H9 (cell line): ENCODE data around the gene CDH23. TPM values are rescaled to one million over a fixed set of nuclear protein-coding genes. Genes with fewer than 3 reads are reported as not detected.

Source experiments
- DNase-seq: peaks from one replicate; pipeline ENCODE4 v3.0.0-alpha.2; 2017
- H2AFZ ChIP-seq: one replicate; pipeline ENCODE4 v1.6.1; 2013; ENCODE audit warnings: mild to moderate bottlenecking, low read length, control low read depth, moderate library complexity
- H2AK5ac ChIP-seq: 2 replicates; pipeline ENCODE4 v1.6.1; 2013; ENCODE audit warnings: low read length, control low read depth, mixed read lengths; ENCODE audit not compliant: insufficient read length
- H2BK120ac ChIP-seq: one replicate; pipeline ENCODE4 v1.6.1; 2013; ENCODE audit warnings: low read depth, mild to moderate bottlenecking, low read length, control low read depth, inconsistent platforms; ENCODE audit not compliant: poor library complexity, severe bottlenecking
- H2BK12ac ChIP-seq: 2 replicates; pipeline ENCODE4 v1.6.1; 2013; ENCODE audit warnings: low read length, control low read depth, mixed read lengths, low read depth; ENCODE audit not compliant: insufficient read length
- H2BK15ac ChIP-seq: 2 replicates; pipeline ENCODE4 v1.6.1; 2013; ENCODE audit warnings: low read depth, low read length, control low read depth
- H2BK20ac ChIP-seq: one replicate; pipeline ENCODE4 v1.6.1; 2013; ENCODE audit warnings: low read depth, mild to moderate bottlenecking, low read length, control low read depth, inconsistent platforms; ENCODE audit not compliant: poor library complexity, severe bottlenecking
- H2BK5ac ChIP-seq: 2 replicates; pipeline ENCODE4 v1.6.1; 2013; ENCODE audit warnings: low read length, control low read depth, mixed read lengths; ENCODE audit not compliant: insufficient read length
- H3K14ac ChIP-seq: 2 replicates; pipeline ENCODE4 v1.6.1; 2013; ENCODE audit warnings: low read length, control low read depth; ENCODE audit not compliant: insufficient read depth
- H3K18ac ChIP-seq: 2 replicates; pipeline ENCODE4 v1.6.1; 2013; ENCODE audit warnings: low read depth, mild to moderate bottlenecking, mixed read lengths, low read length, control low read depth; ENCODE audit not compliant: insufficient read length
- H3K23ac ChIP-seq: 2 replicates; pipeline ENCODE4 v1.6.1; 2013; ENCODE audit warnings: low read length, control low read depth, mixed read lengths, low read depth; ENCODE audit not compliant: insufficient read length
- H3K23me2 ChIP-seq: 2 replicates; pipeline ENCODE4 v1.6.1; 2013; ENCODE audit warnings: low read depth, mild to moderate bottlenecking, mixed read lengths, low read length, control low read depth; ENCODE audit not compliant: insufficient read length, poor library complexity, severe bottlenecking
- H3K27ac ChIP-seq: 2 replicates; pipeline ENCODE4 v1.5.1; 2013; ENCODE audit warnings: low read length, control low read depth, mixed read lengths, low read depth; ENCODE audit not compliant: insufficient read length
- H3K27me3 ChIP-seq: 2 replicates; pipeline ENCODE4 v1.6.1; 2013; ENCODE audit warnings: low read length, control low read depth, inconsistent platforms; ENCODE audit not compliant: insufficient read depth
- H3K4ac ChIP-seq: 2 replicates; pipeline ENCODE4 v1.6.1; 2013; ENCODE audit warnings: low read depth, mild to moderate bottlenecking, control low read depth, inconsistent platforms, low read length, moderate library complexity
- H3K4me1 ChIP-seq: 2 replicates; pipeline ENCODE4 v1.6.1; 2013; ENCODE audit warnings: low read length, control low read depth, inconsistent platforms; ENCODE audit not compliant: insufficient read depth
- H3K4me2 ChIP-seq: 2 replicates; pipeline ENCODE4 v1.6.1; 2013; ENCODE audit warnings: low read length, control low read depth, mixed read lengths; ENCODE audit not compliant: insufficient read length, insufficient read depth
- H3K56ac ChIP-seq: 2 replicates; pipeline ENCODE4 v1.6.1; 2013; ENCODE audit warnings: low read depth, mild to moderate bottlenecking, mixed read lengths, low read length, control low read depth; ENCODE audit not compliant: insufficient read length
- H3K79me1 ChIP-seq: 2 replicates; pipeline ENCODE4 v1.6.1; 2013; ENCODE audit warnings: low read depth, mild to moderate bottlenecking, moderate library complexity, low read length, control low read depth, inconsistent platforms; ENCODE audit not compliant: insufficient read depth, poor library complexity, severe bottlenecking
- H3K79me2 ChIP-seq: 2 replicates; pipeline ENCODE4 v1.6.1; 2013; ENCODE audit warnings: low read length, control low read depth, inconsistent platforms; ENCODE audit not compliant: insufficient read depth
- H3K9ac ChIP-seq: 2 replicates; pipeline ENCODE4 v1.6.1; 2013; ENCODE audit warnings: low read length, control low read depth, mixed read lengths; ENCODE audit not compliant: insufficient read length; ENCODE audit errors: extremely low read depth
- H3K9me3 ChIP-seq: one replicate; pipeline ENCODE4 v1.6.1; 2013; ENCODE audit warnings: low read depth, low read length, inconsistent platforms; ENCODE audit not compliant: control insufficient read depth
- H3T11ph ChIP-seq: one replicate; pipeline ENCODE4 v1.6.1; 2013; ENCODE audit warnings: mild to moderate bottlenecking, low read length, control low read depth, inconsistent platforms
- H4K20me1 ChIP-seq: one replicate; pipeline ENCODE4 v1.6.1; 2013; ENCODE audit not compliant: control insufficient read depth, insufficient read length, insufficient read depth
- H4K5ac ChIP-seq: 2 replicates; pipeline ENCODE4 v1.6.1; 2013; ENCODE audit warnings: low read depth, mild to moderate bottlenecking, mixed read lengths, low read length, control low read depth; ENCODE audit not compliant: insufficient read length
- H4K8ac ChIP-seq: replicated peaks from 2 replicates; pipeline ENCODE4 v1.6.1; 2013; ENCODE audit warnings: low read length, control low read depth, mixed read lengths, low read depth; ENCODE audit not compliant: insufficient read length
- H4K91ac ChIP-seq: 2 replicates; pipeline ENCODE4 v1.6.1; 2013; ENCODE audit warnings: low read depth, mild to moderate bottlenecking, moderate library complexity, mixed read lengths, low read length, control low read depth; ENCODE audit not compliant: insufficient read length
- H3K27ac Mint-ChIP-seq, 3 experiments: 2 replicates in 2 of 3; 3 replicates in 1 of 3; pipeline ENCODE4 v1.8.0; 2020 to 2021; ENCODE audit warnings: mixed read lengths in 3 of 3, mild to moderate bottlenecking in 1 of 3, moderate library complexity in 1 of 3
- H3K27me3 Mint-ChIP-seq: 2 replicates; pipeline ENCODE4 v1.8.0; 2021; ENCODE audit warnings: low read depth, mild to moderate bottlenecking, moderate library complexity, mixed read lengths
- H3K36me3 Mint-ChIP-seq, 3 experiments: 2 replicates in 2 of 3; 3 replicates in 1 of 3; pipeline ENCODE4 v1.8.0; 2020 to 2021; ENCODE audit warnings: low read depth in 3 of 3, mixed read lengths in 3 of 3; ENCODE audit not compliant: insufficient read depth in 1 of 3
- H3K4me1 Mint-ChIP-seq, 2 experiments: 2 replicates each; pipeline ENCODE4 v1.8.0; 2020; ENCODE audit warnings: mixed read lengths in 2 of 2
- H3K4me3 Mint-ChIP-seq, 2 experiments: 2 replicates in 1 of 2; 3 replicates in 1 of 2; pipeline ENCODE4 v1.8.0; 2020 to 2021; ENCODE audit warnings: mild to moderate bottlenecking in 2 of 2, mixed read lengths in 2 of 2, moderate library complexity in 1 of 2
- H3K9me3 Mint-ChIP-seq, 2 experiments: 2 replicates in 1 of 2; 3 replicates in 1 of 2; pipeline ENCODE4 v1.8.0; 2020; ENCODE audit warnings: mild to moderate bottlenecking in 2 of 2, mixed read lengths in 2 of 2, moderate library complexity in 1 of 2
- WGBS: extraction: QIAGEN DNeasy Blood & Tissue Kit; methylation state at CpG from one replicate; pipeline ENCODE4 v1.1.7; 2013; ENCODE audit warnings: missing lambda C conversion rate, low lambda C conversion rate, mixed read lengths; ENCODE audit not compliant: insufficient read length; ENCODE audit errors: extremely low coverage; 5-methylcytosine and 5-hydroxymethylcytosine counted together
- total RNA-seq: library from RNA; stranded (reverse); gene quantifications from 2 replicates; pipeline ENCODE4 v1.2.1, GENCODE V29; 2021
- TF ChIP-seq, protein P1 (sequence below): fragments of 200-600 bp; sonication (generic); conservative IDR thresholded peaks from 3 replicates; pipeline ENCODE4 v1.8.0; 2021; ENCODE audit warnings: antibody characterized with exemption, mild to moderate bottlenecking

The CDH23 gene
- total RNA-seq, 1 experiment from 2014 or later: 2.1 TPM

DNA sequence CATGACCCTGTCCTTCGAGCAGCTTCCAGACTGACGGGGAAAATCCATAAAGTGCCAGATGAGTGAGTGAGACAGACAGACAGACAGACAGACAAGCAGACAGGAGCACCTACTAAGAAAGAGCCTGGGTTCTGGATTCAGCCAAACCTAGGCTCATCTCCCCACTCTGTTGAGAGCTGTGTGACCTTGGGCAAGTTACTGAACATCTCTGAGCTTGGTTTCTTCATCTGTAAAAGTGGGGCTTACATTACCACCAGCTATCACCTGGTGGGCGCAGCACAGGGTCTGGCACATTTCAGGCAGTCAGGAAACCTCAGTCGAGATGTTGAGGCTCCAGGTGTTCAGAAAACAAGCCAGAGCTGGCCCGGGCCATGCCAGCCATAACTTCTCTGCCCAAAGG, 285.3 kb downstream of the CDH23 start:
- no peak overlapping the region for H4K5ac ChIP-seq
- no peak overlapping the region; a peak in 1 of 7 replicates for H3K27ac Mint-ChIP-seq
- H3K27ac ChIP-seq: no peak overlapping the region
- no CpG with 5 or more reads among the region's 5 CpGs for WGBS
- no peak overlapping the region for H3K23ac ChIP-seq
- no peaks in the 10 kb centered on the region for H3K79me1 ChIP-seq
- no peak overlapping the region for H3T11ph ChIP-seq
- H3K56ac ChIP-seq: no peak overlapping the region
- H3K18ac ChIP-seq: no peak overlapping the region
- no peak for DNase-seq
- no peaks in the 10 kb centered on the region for H3K27me3 ChIP-seq
- TF ChIP-seq, protein P1, sequence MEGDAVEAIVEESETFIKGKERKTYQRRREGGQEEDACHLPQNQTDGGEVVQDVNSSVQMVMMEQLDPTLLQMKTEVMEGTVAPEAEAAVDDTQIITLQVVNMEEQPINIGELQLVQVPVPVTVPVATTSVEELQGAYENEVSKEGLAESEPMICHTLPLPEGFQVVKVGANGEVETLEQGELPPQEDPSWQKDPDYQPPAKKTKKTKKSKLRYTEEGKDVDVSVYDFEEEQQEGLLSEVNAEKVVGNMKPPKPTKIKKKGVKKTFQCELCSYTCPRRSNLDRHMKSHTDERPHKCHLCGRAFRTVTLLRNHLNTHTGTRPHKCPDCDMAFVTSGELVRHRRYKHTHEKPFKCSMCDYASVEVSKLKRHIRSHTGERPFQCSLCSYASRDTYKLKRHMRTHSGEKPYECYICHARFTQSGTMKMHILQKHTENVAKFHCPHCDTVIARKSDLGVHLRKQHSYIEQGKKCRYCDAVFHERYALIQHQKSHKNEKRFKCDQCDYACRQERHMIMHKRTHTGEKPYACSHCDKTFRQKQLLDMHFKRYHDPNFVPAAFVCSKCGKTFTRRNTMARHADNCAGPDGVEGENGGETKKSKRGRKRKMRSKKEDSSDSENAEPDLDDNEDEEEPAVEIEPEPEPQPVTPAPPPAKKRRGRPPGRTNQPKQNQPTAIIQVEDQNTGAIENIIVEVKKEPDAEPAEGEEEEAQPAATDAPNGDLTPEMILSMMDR: no peak
- H3K4me2 ChIP-seq: no peak overlapping the region
- H3K9me3 Mint-ChIP-seq: no peaks in the 10 kb centered on the region
- no peak overlapping the region for H2BK120ac ChIP-seq
- H4K91ac ChIP-seq: no peak overlapping the region
- no peak overlapping the region for H4K8ac ChIP-seq
- no peaks in the 10 kb centered on the region for H3K79me2 ChIP-seq
- no peaks in the 10 kb centered on the region for H3K9me3 ChIP-seq
- no peak overlapping the region for H2AK5ac ChIP-seq
- peaks cover 5% of the 10 kb centered on the region; the same call in 1 of the 2 replicates for H3K4me1 ChIP-seq
- H3K9ac ChIP-seq: no peak overlapping the region
- H3K36me3 Mint-ChIP-seq: no peaks in the 10 kb centered on the region
- H3K14ac ChIP-seq: no peak overlapping the region
- H2BK5ac ChIP-seq: no peak overlapping the region
- H2BK15ac ChIP-seq: no peak overlapping the region
- peaks cover 29 to 32% of the 10 kb centered on the region in 2 experiments for H3K4me1 Mint-ChIP-seq
- H2BK20ac ChIP-seq: no peak overlapping the region
- H4K20me1 ChIP-seq: no peaks in the 10 kb centered on the region
- H2AFZ ChIP-seq: no peak overlapping the region
- H3K23me2 ChIP-seq: no peaks in the 10 kb centered on the region
- H3K4ac ChIP-seq: no peak overlapping the region
- H3K4me3 Mint-ChIP-seq: no peak overlapping the region
- H3K27me3 Mint-ChIP-seq: peaks cover 9% of the 10 kb centered on the region
- no peak overlapping the region for H2BK12ac ChIP-seq
